Neural cell (in vitro differentiated cells): Measurements from ENCODE around the gene SLC34A1.

ENCODE experiments used
- POLR2AphosphoS5 ChIP-seq: IDR thresholded peaks from 2 replicates; pipeline ENCODE4 v1.6.1; 2012
- TF ChIP-seq, protein P1 (sequence below): fragments of 450-650 bp; IDR thresholded peaks from 2 replicates; pipeline ENCODE4 v1.5.1; 2014; ENCODE audit warnings: antibody characterized with exemption, mild to moderate bottlenecking, moderate library complexity; ENCODE audit not compliant: poor library complexity, severe bottlenecking

DNA sequence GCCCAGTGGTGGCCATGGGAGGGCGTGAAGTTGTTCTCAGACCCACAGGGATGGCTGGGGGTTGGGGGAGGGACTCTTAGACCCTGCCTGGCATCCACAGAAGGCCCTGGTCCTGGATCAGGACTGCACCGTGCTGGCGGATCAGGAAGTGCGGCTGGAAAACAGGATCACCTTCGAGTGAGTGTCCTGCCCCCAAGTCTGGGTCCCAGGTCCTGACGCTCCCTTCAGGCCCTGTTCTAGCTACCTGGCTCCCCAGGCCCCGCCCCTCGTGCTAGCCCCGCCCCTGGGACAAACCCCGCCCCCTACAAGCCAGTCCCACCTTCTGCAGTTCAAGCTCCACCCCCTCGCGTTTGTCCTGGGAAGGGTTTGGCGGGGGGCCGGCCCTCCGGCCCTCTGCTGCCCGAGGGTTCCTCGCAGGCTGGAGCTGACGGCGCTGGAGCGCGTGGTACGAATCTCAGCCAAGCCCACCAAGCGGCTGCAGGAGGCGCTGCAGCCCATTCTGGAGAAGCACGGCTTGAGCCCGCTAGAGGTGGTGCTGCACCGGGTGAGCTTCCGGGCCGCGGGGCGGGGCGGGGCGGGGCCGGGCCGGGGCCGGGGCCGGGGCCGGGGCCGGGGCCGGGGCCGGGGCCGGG is 13.6 kb upstream of the SLC34A1 start:
- TF ChIP-seq, protein P1, sequence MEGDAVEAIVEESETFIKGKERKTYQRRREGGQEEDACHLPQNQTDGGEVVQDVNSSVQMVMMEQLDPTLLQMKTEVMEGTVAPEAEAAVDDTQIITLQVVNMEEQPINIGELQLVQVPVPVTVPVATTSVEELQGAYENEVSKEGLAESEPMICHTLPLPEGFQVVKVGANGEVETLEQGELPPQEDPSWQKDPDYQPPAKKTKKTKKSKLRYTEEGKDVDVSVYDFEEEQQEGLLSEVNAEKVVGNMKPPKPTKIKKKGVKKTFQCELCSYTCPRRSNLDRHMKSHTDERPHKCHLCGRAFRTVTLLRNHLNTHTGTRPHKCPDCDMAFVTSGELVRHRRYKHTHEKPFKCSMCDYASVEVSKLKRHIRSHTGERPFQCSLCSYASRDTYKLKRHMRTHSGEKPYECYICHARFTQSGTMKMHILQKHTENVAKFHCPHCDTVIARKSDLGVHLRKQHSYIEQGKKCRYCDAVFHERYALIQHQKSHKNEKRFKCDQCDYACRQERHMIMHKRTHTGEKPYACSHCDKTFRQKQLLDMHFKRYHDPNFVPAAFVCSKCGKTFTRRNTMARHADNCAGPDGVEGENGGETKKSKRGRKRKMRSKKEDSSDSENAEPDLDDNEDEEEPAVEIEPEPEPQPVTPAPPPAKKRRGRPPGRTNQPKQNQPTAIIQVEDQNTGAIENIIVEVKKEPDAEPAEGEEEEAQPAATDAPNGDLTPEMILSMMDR = peak; percentile 54
- TF ChIP-seq POLR2AphosphoS5 = no peak
